Breast epithelium (tissue), 4 donors: ENCODE data around the gene AHCYL1. TPM values are rescaled to one million over a fixed set of nuclear protein-coding genes. Genes with fewer than 3 reads are reported as not detected.
A peak's percentile ranks its signal among the peaks of the same experiment; 100 is the strongest.
"Not testable (repeated sequence)": the region's sequence is repeated elsewhere in the genome, so short reads cannot be mapped to it uniquely, and the experiment has no call there.

Experiments used
- DNase-seq, 2 donors: peaks; one replicate each; pipeline ENCODE4 v3.0.0-alpha.2; 2019; ENCODE audit warnings: low spot score in 2 of 2
- H3K27ac ChIP-seq, 2 donors: fragments of 200-600 bp; sonication (generic) in 1 of 2; one replicate each; pipeline ENCODE4 v1.5.1; 2016 to 2019; ENCODE audit warnings: mild to moderate bottlenecking in 1 of 2
- H3K27me3 ChIP-seq, 2 donors: fragments of 200-600 bp; sonication (generic) in 1 of 2; one replicate each; pipeline versions ENCODE4 v1.5.1 to v1.6.0; 2017 to 2019; ENCODE audit warnings: control low read depth in 1 of 2, mild to moderate bottlenecking in 1 of 2
- H3K36me3 ChIP-seq: fragments of 200-600 bp; one replicate; pipeline ENCODE4 v1.5.1; 2019
- H3K4me1 ChIP-seq, 2 donors: fragments of 200-600 bp; sonication (generic); one replicate each; pipeline ENCODE4 v1.5.1; 2016 to 2019; ENCODE audit warnings: control low read depth in 1 of 2
- H3K4me3 ChIP-seq, 3 donors: fragments of 200-600 bp; sonication (generic); 1 replicate in 2 of 3; 2 replicates in 1 of 3; pipeline ENCODE4 v1.5.1; 2016 to 2019; ENCODE audit warnings: mild to moderate bottlenecking in 3 of 3, moderate library complexity in 2 of 3
- H3K9me3 ChIP-seq, 2 donors: fragments of 200-600 bp; sonication (generic) in 1 of 2; one replicate each; pipeline ENCODE4 v1.5.1; 2016 to 2019; ENCODE audit warnings: control low read depth in 1 of 2
- POLR2A ChIP-seq: fragments of 450-650 bp; IDR thresholded peaks from one replicate; pipeline ENCODE4 v1.6.1; 2016; ENCODE audit warnings: antibody characterized with exemption, mild to moderate bottlenecking, moderate library complexity
- POLR2AphosphoS5 ChIP-seq, 3 donors: sonication (generic); formaldehyde crosslinking; IDR thresholded peaks; one replicate each; pipeline ENCODE4 v1.6.1; 2017; ENCODE audit warnings: antibody characterized with exemption in 3 of 3
- intact Hi-C: fragments of 100-400 bp; cut with DNase I; formaldehyde crosslinking; loops from one replicate; pipeline ENCODE4 v1.15.1; 2023; ENCODE audit warnings: low total_unique reads
- total RNA-seq, 3 donors: library from RNA; depleted of rRNA; stranded (reverse); fragments of >200 nt; gene quantifications; one replicate each; pipeline ENCODE4 v1.1.0, GENCODE V29; 2016
- TF ChIP-seq, protein P1 (sequence below), 3 donors: fragments of 450-650 bp; IDR thresholded peaks; one replicate each; pipeline ENCODE4 v1.5.1; 2016 to 2017; ENCODE audit warnings: antibody characterized with exemption in 3 of 3, mild to moderate bottlenecking in 3 of 3, moderate library complexity in 3 of 3

The AHCYL1 gene
- total RNA-seq, 3 donors from 2014 or later: 67.7 to 75.1 (median 73.8) TPM

GRCh38 chr1:109944541-109944940 lies 40.0 kb upstream of the AHCYL1 start:
- Histone ChIP-seq H3K27ac (no peak overlapping the region), H3K36me3 (no peaks in the 10 kb centered on the region), H3K9me3 (no peaks in the 10 kb centered on the region), H3K4me1 (no peaks in the 10 kb centered on the region), H3K4me3 (no peak overlapping the region), H3K27me3 (no peaks in the 10 kb centered on the region)
- DNase-seq: no peak
- no peak for TF ChIP-seq POLR2AphosphoS5 (IDR thresholded peaks at IDR 0.05)
- TF ChIP-seq POLR2A: no peak
- TF ChIP-seq, protein P1, sequence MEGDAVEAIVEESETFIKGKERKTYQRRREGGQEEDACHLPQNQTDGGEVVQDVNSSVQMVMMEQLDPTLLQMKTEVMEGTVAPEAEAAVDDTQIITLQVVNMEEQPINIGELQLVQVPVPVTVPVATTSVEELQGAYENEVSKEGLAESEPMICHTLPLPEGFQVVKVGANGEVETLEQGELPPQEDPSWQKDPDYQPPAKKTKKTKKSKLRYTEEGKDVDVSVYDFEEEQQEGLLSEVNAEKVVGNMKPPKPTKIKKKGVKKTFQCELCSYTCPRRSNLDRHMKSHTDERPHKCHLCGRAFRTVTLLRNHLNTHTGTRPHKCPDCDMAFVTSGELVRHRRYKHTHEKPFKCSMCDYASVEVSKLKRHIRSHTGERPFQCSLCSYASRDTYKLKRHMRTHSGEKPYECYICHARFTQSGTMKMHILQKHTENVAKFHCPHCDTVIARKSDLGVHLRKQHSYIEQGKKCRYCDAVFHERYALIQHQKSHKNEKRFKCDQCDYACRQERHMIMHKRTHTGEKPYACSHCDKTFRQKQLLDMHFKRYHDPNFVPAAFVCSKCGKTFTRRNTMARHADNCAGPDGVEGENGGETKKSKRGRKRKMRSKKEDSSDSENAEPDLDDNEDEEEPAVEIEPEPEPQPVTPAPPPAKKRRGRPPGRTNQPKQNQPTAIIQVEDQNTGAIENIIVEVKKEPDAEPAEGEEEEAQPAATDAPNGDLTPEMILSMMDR (IDR thresholded peaks at IDR 0.05): no peak
- intact Hi-C loops: no loop called here

DNA sequence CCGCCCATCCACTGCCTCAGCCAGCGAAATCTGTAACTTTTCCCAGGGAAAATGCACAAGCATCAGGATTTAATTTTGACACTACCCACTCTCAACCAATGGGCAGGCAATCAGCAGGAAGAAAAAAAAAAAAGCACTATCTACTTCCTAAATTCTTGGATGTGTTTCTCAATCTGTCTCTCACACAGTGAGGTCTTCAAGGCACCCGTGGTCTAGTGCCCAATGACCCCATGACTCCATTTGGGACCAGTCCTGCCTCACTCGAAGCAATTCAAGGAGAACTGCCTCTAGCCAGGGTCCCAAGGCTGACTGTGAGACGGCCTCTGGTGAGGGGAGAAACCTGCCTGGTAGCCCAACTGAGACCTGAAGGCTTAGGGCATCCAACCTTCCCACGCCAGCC lies 38.1 kb upstream of the AHCYL1 start:
- no peak overlapping the region for H3K4me3 ChIP-seq
- H3K27me3 ChIP-seq: no peaks in the 10 kb centered on the region
- no peaks in the 10 kb centered on the region for H3K4me1 ChIP-seq
- DNase-seq: no peak
- intact Hi-C loops: no loop called here
- H3K27ac ChIP-seq: no peak overlapping the region
- H3K9me3 ChIP-seq: no peaks in the 10 kb centered on the region
- no peaks in the 10 kb centered on the region for H3K36me3 ChIP-seq
- TF ChIP-seq, protein P1 (IDR thresholded peaks at IDR 0.05): no peak
- TF ChIP-seq POLR2AphosphoS5 (IDR thresholded peaks at IDR 0.05) (no peak), POLR2A (no peak)

DNA sequence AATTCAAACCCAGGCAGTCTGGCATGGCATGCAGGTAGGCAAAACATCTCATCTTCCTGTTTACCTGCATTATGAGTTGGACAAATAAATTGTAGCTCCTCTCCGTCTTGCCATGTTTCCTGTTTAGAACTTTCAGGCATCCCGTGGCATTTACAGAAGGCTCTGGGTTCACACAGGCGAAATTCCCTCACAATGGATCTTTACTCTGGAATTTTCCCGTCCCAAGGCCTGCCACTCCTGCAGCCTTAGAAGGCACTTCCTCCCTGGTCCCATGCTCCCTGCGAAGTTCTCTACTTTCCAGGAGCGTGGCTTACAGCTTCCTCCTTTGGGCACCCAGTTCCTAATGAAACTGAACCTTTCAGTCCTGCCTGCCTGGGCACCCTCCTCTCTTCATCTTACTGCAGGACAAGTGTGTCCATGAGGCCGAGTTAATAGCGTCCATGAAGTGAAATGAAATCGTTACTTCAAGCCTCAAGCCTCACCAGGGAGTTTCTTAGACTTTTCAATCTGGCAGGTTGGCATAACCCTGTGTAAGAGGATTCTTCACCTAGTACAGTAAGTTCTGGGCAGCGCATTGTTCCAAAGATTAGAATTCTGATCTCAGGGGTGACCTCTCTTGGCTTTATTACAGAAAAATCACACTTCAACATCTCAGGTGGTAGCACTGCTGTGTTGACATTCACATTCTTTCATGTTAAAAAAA lies 36.8 kb upstream of the AHCYL1 start:
- DNase-seq: no peak
- Histone ChIP-seq H3K27me3 (no peaks in the 10 kb centered on the region), H3K4me3 (no peak overlapping the region), H3K36me3 (no peaks in the 10 kb centered on the region), H3K9me3 (no peaks in the 10 kb centered on the region), H3K4me1 (no peaks in the 10 kb centered on the region), H3K27ac (peak overlapping the region; percentile 5 to 8)
- intact Hi-C loops: no loop called here
- TF ChIP-seq, protein P1 (IDR thresholded peaks at IDR 0.05): no peak
- TF ChIP-seq POLR2AphosphoS5 (IDR thresholded peaks at IDR 0.05): no peak
- no peak for TF ChIP-seq POLR2A

DNA sequence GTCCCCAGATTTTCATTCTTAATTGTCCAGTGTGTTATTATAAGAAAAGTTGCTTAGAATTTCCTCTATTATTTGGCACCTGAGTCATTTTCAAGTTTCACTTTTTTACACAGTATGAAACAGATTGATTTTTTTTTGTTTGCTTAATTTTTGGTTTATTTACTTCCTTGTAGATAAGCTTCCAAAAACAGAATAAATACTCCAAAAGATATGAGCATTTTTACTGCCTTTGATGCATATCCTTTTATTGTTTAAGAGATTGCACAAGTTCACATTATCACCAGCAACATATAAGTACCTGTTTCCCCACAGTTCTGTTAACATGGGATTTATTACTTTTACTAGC lies 36.3 kb upstream of the AHCYL1 start:
- intact Hi-C loops: no loop called here
- no peaks in the 10 kb centered on the region for H3K27me3 ChIP-seq
- TF ChIP-seq POLR2AphosphoS5 (IDR thresholded peaks at IDR 0.05): no peak
- TF ChIP-seq, protein P1 (IDR thresholded peaks at IDR 0.05): no peak
- no peak overlapping the region for H3K4me3 ChIP-seq
- peak overlapping the region in 1 of 2 donors; percentile 5 for H3K27ac ChIP-seq
- no peak for DNase-seq
- no peaks in the 10 kb centered on the region for H3K9me3 ChIP-seq
- H3K36me3 ChIP-seq: no peaks in the 10 kb centered on the region
- H3K4me1 ChIP-seq: no peaks in the 10 kb centered on the region

DNA sequence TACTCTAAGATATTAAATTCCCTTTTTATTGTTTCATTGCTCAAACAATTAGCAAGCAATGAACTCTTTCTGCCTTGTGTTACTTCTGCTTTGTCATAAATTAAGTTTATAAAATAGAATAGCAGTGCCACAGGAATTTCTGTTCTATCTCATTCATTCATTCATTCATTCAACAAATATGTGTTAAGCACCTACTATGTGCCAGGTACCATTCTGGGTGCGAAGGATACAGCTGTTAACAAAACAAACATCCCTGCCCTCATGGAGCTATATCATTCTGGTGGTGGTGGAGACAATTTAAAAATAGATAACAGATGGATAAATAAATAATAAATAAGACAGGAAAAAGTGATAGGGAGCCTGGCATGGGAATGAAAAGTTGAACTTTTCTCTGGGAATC lies 34.5 kb upstream of the AHCYL1 start:
- H3K27me3 ChIP-seq: no peaks in the 10 kb centered on the region

GRCh38 chr1:109950509-109950908 lies 34.1 kb upstream of the AHCYL1 start:
- TF ChIP-seq, protein P1 (IDR thresholded peaks at IDR 0.05): no peak
- TF ChIP-seq POLR2AphosphoS5 (IDR thresholded peaks at IDR 0.05) (no peak), POLR2A (no peak)

More for the DNA sequence above, 34.5 kb upstream of the AHCYL1 start:
- intact Hi-C loops: no loop called here
- H3K36me3 ChIP-seq: no peaks in the 10 kb centered on the region
- no peak overlapping the region for H3K27ac ChIP-seq
- no peaks in the 10 kb centered on the region for H3K9me3 ChIP-seq
- no peaks in the 10 kb centered on the region for H3K4me1 ChIP-seq
- no peak for TF ChIP-seq POLR2A
- no peak overlapping the region for H3K4me3 ChIP-seq
- no peak for DNase-seq

GRCh38 chr1:109951501-109951900 lies 33.1 kb upstream of the AHCYL1 start:
- H3K27me3 ChIP-seq, intact Hi-C loops, H3K27ac ChIP-seq, DNase-seq, H3K9me3 ChIP-seq, H3K36me3 ChIP-seq, H3K4me1 ChIP-seq, H3K4me3 ChIP-seq: not testable (repeated sequence)

More at GRCh38 chr1:109950509-109950908, 34.1 kb upstream of the AHCYL1 start:
- Histone ChIP-seq H3K4me1 (no peaks in the 10 kb centered on the region), H3K4me3 (no peak overlapping the region), H3K27ac (no peak overlapping the region), H3K36me3 (no peaks in the 10 kb centered on the region), H3K27me3 (no peaks in the 10 kb centered on the region), H3K9me3 (no peaks in the 10 kb centered on the region)
- DNase-seq: no peak
- intact Hi-C loops: no loop called here
